HG03439 (cell line): ENCODE data around the gene KRTAP5-7.
"Not testable (repeated sequence)": the region's sequence is repeated elsewhere in the genome, so short reads cannot be mapped to it uniquely, and the experiment has no call there.

Experiments used
- ATAC-seq: cut with Tn5 transposase; IDR thresholded peaks from one replicate; pipeline ENCODE4 v1.9.1; 2021; ENCODE audit warnings: mild to moderate bottlenecking, moderate library complexity; ENCODE audit not compliant: unreplicated experiment

Gene KRTAP5-7

GRCh38 chr11:71532036-71532610 is 5.1 kb downstream of the KRTAP5-7 start:
- ATAC-seq = no peak

GRCh38 chr11:71534711-71535608 is 7.9 kb downstream of the KRTAP5-7 start:
- ATAC-seq = not testable (repeated sequence)

- ATAC-seq = no peak
Measured at GRCh38 chr11:71535825-71536224, 8.8 kb downstream of the KRTAP5-7 start.

GRCh38 chr11:71537537-71537936 is 10.5 kb downstream of the KRTAP5-7 start:
- no peak for ATAC-seq

GRCh38 chr11:71537977-71538665 is 11.1 kb downstream of the KRTAP5-7 start, which contains the start of gene KRTAP5-8:
KRTAP5-8 (plus strand) TSS chr11:71538025; CDS start chr11:71538056, 31 bp downstream.
- ATAC-seq = not testable (repeated sequence)

GRCh38 chr11:71538666-71538990 is 11.6 kb downstream of the KRTAP5-7 start:
- ATAC-seq = no peak

GRCh38 chr11:71539017-71539416 is 11.9 kb downstream of the KRTAP5-7 start:
- ATAC-seq = no peak

GRCh38 chr11:71539971-71540370 is 12.9 kb downstream of the KRTAP5-7 start:
- ATAC-seq = not testable (repeated sequence)

GRCh38 chr11:71540521-71541304 is 13.6 kb downstream of the KRTAP5-7 start:
- ATAC-seq = not testable (repeated sequence)

GRCh38 chr11:71542382-71542781 is 15.3 kb downstream of the KRTAP5-7 start:
- no peak for ATAC-seq

GRCh38 chr11:71542879-71543777 is 16.1 kb downstream of the KRTAP5-7 start:
- ATAC-seq = no peak

- no peak for ATAC-seq
Measured at GRCh38 chr11:71543866-71544265, 16.8 kb downstream of the KRTAP5-7 start.

GRCh38 chr11:71544525-71545214 is 17.6 kb downstream of the KRTAP5-7 start:
- no peak for ATAC-seq

- no peak for ATAC-seq
Measured at GRCh38 chr11:71545405-71545966, 18.4 kb downstream of the KRTAP5-7 start.

- ATAC-seq = no peak
Measured at GRCh38 chr11:71548120-71548519, 21.1 kb downstream of the KRTAP5-7 start, which contains the start of gene KRTAP5-9. KRTAP5-9 (plus strand) TSS chr11:71548420; CDS start chr11:71548658, 238 bp downstream.

GRCh38 chr11:71548716-71549151 is 21.7 kb downstream of the KRTAP5-7 start:
- no peak for ATAC-seq

- no peak for ATAC-seq
Measured at GRCh38 chr11:71551711-71552110, 24.6 kb downstream of the KRTAP5-7 start.

GRCh38 chr11:71554996-71555395 is 27.9 kb downstream of the KRTAP5-7 start:
- ATAC-seq = no peak

GRCh38 chr11:71555508-71555907 is 28.4 kb downstream of the KRTAP5-7 start:
- no peak for ATAC-seq
